ENCODE results near the gene ASB7. TPM values are rescaled to one million over a fixed set of nuclear protein-coding genes. Genes with fewer than 3 reads are reported as not detected.
A peak's percentile ranks its signal among the peaks of the same experiment; 100 is the strongest.

Gene ASB7
- polyA plus RNA-seq, 1 donor from 2014 or later, result 16.5 TPM

DNA sequence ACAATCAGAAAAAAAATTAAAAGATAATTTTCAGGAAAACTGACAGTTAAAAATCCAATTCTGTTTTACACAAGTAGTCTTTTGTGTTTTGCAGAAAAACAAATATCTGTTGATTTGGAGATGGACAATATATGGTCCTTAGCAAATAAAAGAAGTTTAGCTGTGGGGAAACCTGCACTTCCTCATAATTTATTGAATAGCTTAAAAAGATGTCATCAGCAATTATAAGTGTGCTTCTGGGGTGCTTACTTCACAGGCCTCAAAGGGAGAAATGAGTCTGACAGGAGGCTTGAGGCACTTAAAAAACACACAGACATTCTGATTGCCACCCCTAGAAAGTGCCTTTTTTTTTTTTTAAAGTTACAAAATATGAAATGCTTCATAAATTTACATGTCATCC is 42.1 kb upstream of the ASB7 start:
- no peak for TF ChIP-seq SMC3 (conservative IDR thresholded peaks at IDR 0.05; ENCODE audit: poor library complexity)
- Histone ChIP-seq H3K9ac (ENCODE audit: low read length) (no peak overlapping the region), H3K9me3 (ENCODE audit: low read length) (no peaks in the 10 kb centered on the region)

DNA sequence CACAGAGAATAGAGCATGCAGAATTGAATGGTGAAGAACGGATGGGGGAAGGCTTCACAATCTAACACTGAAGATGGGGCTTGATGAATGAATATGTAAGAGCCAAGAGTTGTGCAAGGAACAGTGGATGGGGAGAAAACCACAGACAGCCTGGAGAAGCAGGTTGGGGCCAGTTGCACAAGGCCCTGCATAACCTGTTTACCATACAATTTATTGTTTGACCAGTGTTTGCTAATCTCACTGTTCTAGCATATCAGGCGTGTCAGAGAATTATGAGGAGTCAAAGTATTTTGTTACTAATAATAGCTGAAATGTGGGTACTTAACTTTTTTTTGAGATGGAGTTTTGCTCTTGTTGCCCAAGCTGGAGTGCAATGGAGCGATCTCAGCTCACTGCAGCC is 36.8 kb upstream of the ASB7 start:
- TF ChIP-seq RAD21 (conservative IDR thresholded peaks at IDR 0.05) (no peak), EZH2 (IDR thresholded peaks at IDR 0.05; ENCODE audit: borderline replicate concordance, insufficient read depth, low read length, poor library complexity, severe bottlenecking) (no peak), SMC3 (conservative IDR thresholded peaks at IDR 0.05; ENCODE audit: poor library complexity) (no peak), TAF1 (IDR thresholded peaks at IDR 0.05; ENCODE audit: low read depth) (no peak), EP300 (conservative IDR thresholded peaks at IDR 0.05; ENCODE audit: poor library complexity, severe bottlenecking) (no peak)
- TF ChIP-seq, protein P1, sequence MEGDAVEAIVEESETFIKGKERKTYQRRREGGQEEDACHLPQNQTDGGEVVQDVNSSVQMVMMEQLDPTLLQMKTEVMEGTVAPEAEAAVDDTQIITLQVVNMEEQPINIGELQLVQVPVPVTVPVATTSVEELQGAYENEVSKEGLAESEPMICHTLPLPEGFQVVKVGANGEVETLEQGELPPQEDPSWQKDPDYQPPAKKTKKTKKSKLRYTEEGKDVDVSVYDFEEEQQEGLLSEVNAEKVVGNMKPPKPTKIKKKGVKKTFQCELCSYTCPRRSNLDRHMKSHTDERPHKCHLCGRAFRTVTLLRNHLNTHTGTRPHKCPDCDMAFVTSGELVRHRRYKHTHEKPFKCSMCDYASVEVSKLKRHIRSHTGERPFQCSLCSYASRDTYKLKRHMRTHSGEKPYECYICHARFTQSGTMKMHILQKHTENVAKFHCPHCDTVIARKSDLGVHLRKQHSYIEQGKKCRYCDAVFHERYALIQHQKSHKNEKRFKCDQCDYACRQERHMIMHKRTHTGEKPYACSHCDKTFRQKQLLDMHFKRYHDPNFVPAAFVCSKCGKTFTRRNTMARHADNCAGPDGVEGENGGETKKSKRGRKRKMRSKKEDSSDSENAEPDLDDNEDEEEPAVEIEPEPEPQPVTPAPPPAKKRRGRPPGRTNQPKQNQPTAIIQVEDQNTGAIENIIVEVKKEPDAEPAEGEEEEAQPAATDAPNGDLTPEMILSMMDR (IDR thresholded peaks at IDR 0.05; ENCODE audit: poor library complexity, severe bottlenecking), result no peak
- TF ChIP-seq, protein P2, sequence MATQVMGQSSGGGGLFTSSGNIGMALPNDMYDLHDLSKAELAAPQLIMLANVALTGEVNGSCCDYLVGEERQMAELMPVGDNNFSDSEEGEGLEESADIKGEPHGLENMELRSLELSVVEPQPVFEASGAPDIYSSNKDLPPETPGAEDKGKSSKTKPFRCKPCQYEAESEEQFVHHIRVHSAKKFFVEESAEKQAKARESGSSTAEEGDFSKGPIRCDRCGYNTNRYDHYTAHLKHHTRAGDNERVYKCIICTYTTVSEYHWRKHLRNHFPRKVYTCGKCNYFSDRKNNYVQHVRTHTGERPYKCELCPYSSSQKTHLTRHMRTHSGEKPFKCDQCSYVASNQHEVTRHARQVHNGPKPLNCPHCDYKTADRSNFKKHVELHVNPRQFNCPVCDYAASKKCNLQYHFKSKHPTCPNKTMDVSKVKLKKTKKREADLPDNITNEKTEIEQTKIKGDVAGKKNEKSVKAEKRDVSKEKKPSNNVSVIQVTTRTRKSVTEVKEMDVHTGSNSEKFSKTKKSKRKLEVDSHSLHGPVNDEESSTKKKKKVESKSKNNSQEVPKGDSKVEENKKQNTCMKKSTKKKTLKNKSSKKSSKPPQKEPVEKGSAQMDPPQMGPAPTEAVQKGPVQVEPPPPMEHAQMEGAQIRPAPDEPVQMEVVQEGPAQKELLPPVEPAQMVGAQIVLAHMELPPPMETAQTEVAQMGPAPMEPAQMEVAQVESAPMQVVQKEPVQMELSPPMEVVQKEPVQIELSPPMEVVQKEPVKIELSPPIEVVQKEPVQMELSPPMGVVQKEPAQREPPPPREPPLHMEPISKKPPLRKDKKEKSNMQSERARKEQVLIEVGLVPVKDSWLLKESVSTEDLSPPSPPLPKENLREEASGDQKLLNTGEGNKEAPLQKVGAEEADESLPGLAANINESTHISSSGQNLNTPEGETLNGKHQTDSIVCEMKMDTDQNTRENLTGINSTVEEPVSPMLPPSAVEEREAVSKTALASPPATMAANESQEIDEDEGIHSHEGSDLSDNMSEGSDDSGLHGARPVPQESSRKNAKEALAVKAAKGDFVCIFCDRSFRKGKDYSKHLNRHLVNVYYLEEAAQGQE (IDR thresholded peaks at IDR 0.05; ENCODE audit: borderline replicate concordance), result no peak

More for the DNA sequence above, 42.1 kb upstream of the ASB7 start:
- no peak overlapping the region for H3K4me2 ChIP-seq (ENCODE audit: low read length)
- H2AFZ ChIP-seq (ENCODE audit: low read depth, low read length), result no peak overlapping the region
- H3K27me3 ChIP-seq (ENCODE audit: insufficient read depth, low read depth, low read length), result no peaks in the 10 kb centered on the region
- H3K9me2 ChIP-seq (ENCODE audit: insufficient read depth, low read length), result no peaks in the 10 kb centered on the region
- H3K79me2 ChIP-seq (replicated peaks; ENCODE audit: insufficient read depth, low read length), result no peaks in the 10 kb centered on the region
- H3F3A ChIP-seq (ENCODE audit: insufficient read depth, low read length, poor library complexity, severe bottlenecking), result no peaks in the 10 kb centered on the region
- H4K20me1 ChIP-seq (ENCODE audit: insufficient read depth), result no peaks in the 10 kb centered on the region
- no peaks in the 10 kb centered on the region for H3K36me3 ChIP-seq (ENCODE audit: insufficient read depth, low read length)
- H3K4me3 ChIP-seq (ENCODE audit: low read length), result no peak overlapping the region
- H3K27ac ChIP-seq (ENCODE audit: low read length), result no peak overlapping the region

More for the DNA sequence above, 36.8 kb upstream of the ASB7 start:
- Histone ChIP-seq H2AFZ (ENCODE audit: low read depth, low read length) (no peak overlapping the region), H3K4me3 (ENCODE audit: low read length) (no peak overlapping the region), H3K9me3 (ENCODE audit: low read length) (no peaks in the 10 kb centered on the region), H3K36me3 (ENCODE audit: insufficient read depth, low read length) (no peaks in the 10 kb centered on the region), H4K20me1 (ENCODE audit: insufficient read depth) (no peaks in the 10 kb centered on the region), H3K9me2 (ENCODE audit: insufficient read depth, low read length) (no peaks in the 10 kb centered on the region), H3K27ac (ENCODE audit: low read length) (peak overlapping the region; percentile 85), H3K9ac (ENCODE audit: low read length) (no peak overlapping the region), H3K79me2 (replicated peaks; ENCODE audit: insufficient read depth, low read length) (no peaks in the 10 kb centered on the region), H3F3A (ENCODE audit: insufficient read depth, low read length, poor library complexity, severe bottlenecking) (peaks cover 4% of the 10 kb centered on the region), H3K4me2 (ENCODE audit: low read length) (no peak overlapping the region), H3K27me3 (ENCODE audit: insufficient read depth, low read depth, low read length) (no peaks in the 10 kb centered on the region)

Measured in neural cell (in vitro differentiated cells).